B cell (primary cell): ENCODE data around the gene RALGAPB. TPM values are rescaled to one million over a fixed set of nuclear protein-coding genes. Genes with fewer than 3 reads are reported as not detected.

Source experiments
- ATAC-seq: fragments of 200-7000 bp; cut with Tn5 transposase; one replicate; pipeline ENCODE4 v1.10.0; 2021; ENCODE audit warnings: low read depth, mild to moderate bottlenecking, moderate number of reproducible peaks, moderate library complexity
- CTCF ChIA-PET: fragments of 350-600 bp; sonication (Branson Sonifier 250); formaldehyde crosslinking; loops from one replicate; lab custom pipeline; 2021; ENCODE audit warnings: antibody characterized with exemption, inconsistent platforms; lab: Charles Lee
- POLR2A ChIA-PET: fragments of 350-600 bp; sonication (Branson Sonifier 250); formaldehyde crosslinking; loops from one replicate; lab custom pipeline; 2021; ENCODE audit warnings: antibody characterized with exemption; lab: Charles Lee
- DNase-seq: peaks from one replicate; pipeline ENCODE4 v3.0.0; 2013
- H2AFZ ChIP-seq: 2 replicates; pipeline ENCODE4 v1.6.1; 2012; ENCODE audit warnings: mild to moderate bottlenecking, low read depth, low read length; ENCODE audit not compliant: insufficient read depth, poor library complexity, severe bottlenecking
- H3K27ac ChIP-seq, 2 donors: 1 replicate in 1 of 2; 2 replicates in 1 of 2; pipeline ENCODE4 v1.5.1; 2012 to 2013; ENCODE audit warnings: low read length in 2 of 2, mild to moderate bottlenecking in 2 of 2, moderate library complexity in 1 of 2
- H3K27me3 ChIP-seq, 4 experiments: fragments of 200-600 bp in 1 of 4; sonication (generic) in 1 of 4; replicated peaks in 1 of 4; 1 replicate in 2 of 4; 2 replicates in 2 of 4; pipeline versions ENCODE4 v1.6.1 to v1.7.0; 2013 to 2016; ENCODE audit warnings: low read length in 3 of 4, mild to moderate bottlenecking in 2 of 4, mixed read lengths in 1 of 4, moderate library complexity in 1 of 4; ENCODE audit not compliant: insufficient read depth in 4 of 4, control insufficient read depth in 3 of 4; ENCODE audit errors: control extremely low read depth in 1 of 4
- H3K36me3 ChIP-seq, 2 experiments: replicated peaks in 1 of 2; 1 replicate in 1 of 2; 2 replicates in 1 of 2; pipeline versions ENCODE4 v1.6.1 to v1.7.1; 2013; ENCODE audit warnings: low read length in 1 of 2; ENCODE audit not compliant: insufficient read depth in 2 of 2, control insufficient read depth in 1 of 2; ENCODE audit errors: control extremely low read depth in 1 of 2, extremely low read depth in 1 of 2
- H3K4me1 ChIP-seq, 2 donors: fragments of 200-600 bp in 1 of 2; sonication (generic) in 1 of 2; 1 replicate in 1 of 2; 2 replicates in 1 of 2; pipeline versions ENCODE4 v1.5.1 to v1.6.1; 2013 to 2017; ENCODE audit warnings: low read length in 2 of 2; ENCODE audit not compliant: control insufficient read depth in 2 of 2, insufficient read depth in 2 of 2
- H3K4me2 ChIP-seq: replicated peaks from 2 replicates; pipeline ENCODE3; 2012; ENCODE audit warnings: mild to moderate bottlenecking, low read depth, low read length; ENCODE audit not compliant: poor library complexity, severe bottlenecking
- H3K4me3 ChIP-seq, 5 experiments: fragments of 200-600 bp in 1 of 5; sonication (generic) in 1 of 5; 1 replicate in 3 of 5; 2 replicates in 2 of 5; pipeline versions ENCODE4 v1.5.1 to v1.7.0; 2011 to 2016; ENCODE audit warnings: low read length in 4 of 5, mild to moderate bottlenecking in 4 of 5, low read depth in 2 of 5, control low read depth in 1 of 5, moderate library complexity in 1 of 5; ENCODE audit not compliant: insufficient read depth in 1 of 5; ENCODE audit errors: control extremely low read depth in 1 of 5, extremely low read depth in 1 of 5
- H3K79me2 ChIP-seq: fragments of 200-600 bp; sonication (generic); one replicate; pipeline ENCODE4 v1.6.0; 2016; ENCODE audit warnings: low read length; ENCODE audit not compliant: control insufficient read depth, insufficient read depth
- H3K9ac ChIP-seq: fragments of 200-600 bp; sonication (generic); 2 replicates; pipeline ENCODE4 v1.6.1; 2017; ENCODE audit warnings: mild to moderate bottlenecking, low read length, moderate library complexity
- H3K9me3 ChIP-seq, 3 donors: one replicate each; pipeline versions ENCODE4 v1.6.1 to v1.7.1; 2013; ENCODE audit warnings: low read length in 2 of 3; ENCODE audit not compliant: control insufficient read depth in 2 of 3, insufficient read depth in 1 of 3; ENCODE audit errors: control extremely low read depth in 1 of 3
- H4K20me1 ChIP-seq: 2 replicates; pipeline ENCODE4 v1.6.0; 2012; ENCODE audit warnings: mild to moderate bottlenecking, low read length; ENCODE audit not compliant: insufficient read depth, control insufficient read depth, poor library complexity, severe bottlenecking
- H3K27ac Mint-ChIP-seq: one replicate; pipeline ENCODE4 v1.8.0; 2021; ENCODE audit warnings: mixed read lengths
- H3K27me3 Mint-ChIP-seq: one replicate; pipeline ENCODE4 v1.8.0; 2021; ENCODE audit warnings: mixed read lengths
- H3K4me1 Mint-ChIP-seq: one replicate; pipeline ENCODE4 v1.8.0; 2021; ENCODE audit warnings: mixed read lengths
- H3K4me3 Mint-ChIP-seq: one replicate; pipeline ENCODE4 v1.8.0; 2021; ENCODE audit warnings: mixed read lengths
- H3K9me3 Mint-ChIP-seq: one replicate; pipeline ENCODE4 v1.8.0; 2022; ENCODE audit warnings: mixed read lengths; ENCODE audit not compliant: insufficient read depth
- CTCF ChIP-seq: fragments of 200-600 bp; IDR thresholded peaks from one replicate; pipeline ENCODE4 v1.8.0; 2022; ENCODE audit warnings: antibody characterized with exemption, mild to moderate bottlenecking
- EZH2 ChIP-seq: IDR thresholded peaks from 2 replicates; pipeline ENCODE4 v1.6.1; 2012; ENCODE audit warnings: borderline replicate concordance, low read depth, mild to moderate bottlenecking, moderate library complexity, low read length; ENCODE audit not compliant: insufficient read depth, poor library complexity, severe bottlenecking
- WGBS: methylation state at CpG from one replicate; pipeline ENCODE4 v1.1.5; 2013; ENCODE audit warnings: missing lambda C conversion rate; ENCODE audit not compliant: insufficient coverage; 5-methylcytosine and 5-hydroxymethylcytosine counted together
- intact Hi-C: fragments of 100-400 bp; cut with micrococcal nuclease; formaldehyde crosslinking; loops from one replicate; pipeline ENCODE4 v1.10.0; 2022
- polyA plus RNA-seq: library from polyadenylated mRNA; depleted of rRNA; stranded (reverse); fragments of >200 nt; gene quantifications from 2 replicates; pipeline ENCODE4 v1.2.3, GENCODE V29; 2012
- total RNA-seq, 2 donors: library from RNA; stranded (reverse); fragments of 120-200 nt in 1 of 2; gene quantifications; 1 replicate in 1 of 2; 2 replicates in 1 of 2; pipeline versions ENCODE4 v1.2.3 to v1.2.4, GENCODE V29; 2013 to 2022

RALGAPB gene
- total and polyA plus RNA-seq, 2 donors (not counting 1 experiment from before 2014, with no cell fraction given), result 15.0 to 58.3 TPM

GRCh38 chr20:38528167-38528566 is 55.5 kb downstream of the RALGAPB start:
- no peaks in the 10 kb centered on the region for H3K4me1 ChIP-seq
- no peaks in the 10 kb centered on the region for H3K4me1 Mint-ChIP-seq
- no peak for ATAC-seq
- no peaks in the 10 kb centered on the region for H3K27me3 ChIP-seq
- no peaks in the 10 kb centered on the region for H3K27me3 Mint-ChIP-seq
- no peak for DNase-seq
- peaks cover 33 to 56% of the 10 kb centered on the region in 2 experiments for H3K36me3 ChIP-seq
- no peaks in the 10 kb centered on the region for H3K9me3 ChIP-seq
- no peaks in the 10 kb centered on the region for H3K79me2 ChIP-seq
- H3K4me2 ChIP-seq, result no peak overlapping the region
- intact Hi-C loops, result no loop called here
- H3K27ac ChIP-seq, result no peak overlapping the region
- no peak overlapping the region for H3K27ac Mint-ChIP-seq
- CTCF ChIA-PET, result no interaction called here
- H4K20me1 ChIP-seq, result no peaks in the 10 kb centered on the region
- H3K4me3 Mint-ChIP-seq, result no peak overlapping the region
- POLR2A ChIA-PET, result no interaction called here
- WGBS, result 100% methylated on average over 2 of the region's 3 CpGs
- no peak for TF ChIP-seq CTCF
- no peak for TF ChIP-seq EZH2
- H3K9me3 Mint-ChIP-seq, result no peaks in the 10 kb centered on the region
- no peak overlapping the region for H3K4me3 ChIP-seq
- no peak overlapping the region for H2AFZ ChIP-seq
- no peak overlapping the region for H3K9ac ChIP-seq

GRCh38 chr20:38531021-38531420 is 58.4 kb downstream of the RALGAPB start:
- Mint-ChIP-seq H3K27ac (no peak overlapping the region), H3K4me1 (no peaks in the 10 kb centered on the region), H3K4me3 (no peak overlapping the region), H3K9me3 (no peaks in the 10 kb centered on the region), H3K27me3 (no peaks in the 10 kb centered on the region)
- no peak for TF ChIP-seq CTCF
- no peak for TF ChIP-seq EZH2
- Histone ChIP-seq H4K20me1 (no peaks in the 10 kb centered on the region), H3K79me2 (no peaks in the 10 kb centered on the region), H3K4me3 (no peak overlapping the region), H3K9me3 (no peaks in the 10 kb centered on the region), H3K36me3 (peaks cover 22 to 65% of the 10 kb centered on the region in 2 experiments), H3K4me2 (no peak overlapping the region), H3K27me3 (no peaks in the 10 kb centered on the region), H3K4me1 (no peaks in the 10 kb centered on the region), H3K27ac (no peak overlapping the region), H2AFZ (no peak overlapping the region), H3K9ac (no peak overlapping the region)
- intact Hi-C loops, result no loop called here
- ATAC-seq (no peak), DNase-seq (no peak)
- CTCF ChIA-PET, result no interaction called here
- no CpG with 5 or more reads among the region's 1 CpG for WGBS
- POLR2A ChIA-PET, result no interaction called here
